Liver (tissue), 9 donors: ENCODE measurements around the gene IL1RAPL1. TPM values are rescaled to one million over a fixed set of nuclear protein-coding genes. Genes with fewer than 3 reads are reported as not detected.

Experiments used
- DNase-seq: peaks from one replicate; pipeline ENCODE4 v3.0.0-alpha.2; 2017; ENCODE audit warnings: low spot score
- H3K27ac ChIP-seq, 2 donors: one replicate each; pipeline ENCODE4 v1.7.0; 2013; ENCODE audit warnings: inconsistent platforms in 2 of 2, low read length in 2 of 2, control low read depth in 1 of 2, low read depth in 1 of 2, mild to moderate bottlenecking in 1 of 2
- H3K27me3 ChIP-seq, 4 donors: one replicate each; pipeline versions ENCODE4 v1.6.1 to v1.7.0; 2013; ENCODE audit warnings: low read length in 3 of 4, inconsistent platforms in 1 of 4, mild to moderate bottlenecking in 1 of 4, moderate library complexity in 1 of 4; ENCODE audit not compliant: control insufficient read depth in 4 of 4, insufficient read depth in 4 of 4
- H3K36me3 ChIP-seq, 4 donors: one replicate each; pipeline versions ENCODE4 v1.6.1 to v1.7.0; 2013; ENCODE audit warnings: low read length in 3 of 4, mild to moderate bottlenecking in 3 of 4, low read depth in 1 of 4, moderate library complexity in 1 of 4; ENCODE audit not compliant: control insufficient read depth in 4 of 4, insufficient read depth in 3 of 4
- H3K4me1 ChIP-seq, 4 donors: one replicate each; pipeline versions ENCODE4 v1.6.1 to v1.7.0; 2013; ENCODE audit warnings: low read length in 3 of 4, mild to moderate bottlenecking in 3 of 4, moderate library complexity in 1 of 4; ENCODE audit not compliant: control insufficient read depth in 4 of 4, insufficient read depth in 4 of 4
- H3K4me3 ChIP-seq, 3 donors: one replicate each; pipeline versions ENCODE4 v1.6.1 to v1.7.0; 2013; ENCODE audit warnings: low read length in 3 of 3, control low read depth in 1 of 3, low read depth in 1 of 3, mild to moderate bottlenecking in 1 of 3
- H3K9ac ChIP-seq, 2 donors: one replicate each; pipeline ENCODE4 v1.7.0; 2013; ENCODE audit warnings: low read length in 2 of 2, mild to moderate bottlenecking in 2 of 2, moderate library complexity in 2 of 2, control low read depth in 1 of 2, low read depth in 1 of 2
- H3K9me3 ChIP-seq, 4 donors: one replicate each; pipeline versions ENCODE4 v1.6.1 to v1.7.0; 2013; ENCODE audit warnings: low read length in 3 of 4; ENCODE audit not compliant: control insufficient read depth in 4 of 4
- EGR1 ChIP-seq, 2 donors: IDR thresholded peaks; 2 replicates each; pipeline ENCODE4 v1.6.1; 2016 to 2018; ENCODE audit warnings: antibody characterized with exemption in 2 of 2, low read depth in 2 of 2
- FOXA1 ChIP-seq: IDR thresholded peaks from 2 replicates; pipeline ENCODE4 v1.6.1; 2016; ENCODE audit warnings: antibody characterized with exemption
- FOXA2 ChIP-seq: IDR thresholded peaks from 2 replicates; pipeline ENCODE4 v1.6.1; 2016; ENCODE audit warnings: antibody characterized with exemption
- GABPA ChIP-seq, 2 donors: IDR thresholded peaks in 1 of 2; conservative IDR thresholded peaks in 1 of 2; 2 replicates each; pipeline ENCODE4 v1.6.1; 2016; ENCODE audit warnings: antibody characterized with exemption in 2 of 2, mild to moderate bottlenecking in 1 of 2, moderate library complexity in 1 of 2
- HNF4A ChIP-seq, 2 donors: conservative IDR thresholded peaks; 2 replicates each; pipeline ENCODE4 v1.6.1; 2016; ENCODE audit warnings: antibody characterized with exemption in 2 of 2, mild to moderate bottlenecking in 2 of 2
- HNF4G ChIP-seq: IDR thresholded peaks from 2 replicates; pipeline ENCODE4 v1.6.1; 2016; ENCODE audit warnings: antibody characterized with exemption
- JUND ChIP-seq, 2 donors: IDR thresholded peaks; 2 replicates each; pipeline ENCODE4 v1.6.1; 2016; ENCODE audit warnings: antibody characterized with exemption in 2 of 2
- NR2F2 ChIP-seq: IDR thresholded peaks from 2 replicates; pipeline ENCODE4 v1.6.1; 2016; ENCODE audit warnings: antibody characterized with exemption
- RAD21 ChIP-seq, 2 donors: IDR thresholded peaks; 2 replicates each; pipeline ENCODE4 v1.6.1; 2016; ENCODE audit warnings: antibody characterized with exemption in 2 of 2, mild to moderate bottlenecking in 2 of 2
- RXRA ChIP-seq, 2 donors: IDR thresholded peaks; 2 replicates each; pipeline ENCODE4 v1.6.1; 2017 to 2018; ENCODE audit warnings: antibody characterized with exemption in 2 of 2, mild to moderate bottlenecking in 1 of 2
- SP1 ChIP-seq: IDR thresholded peaks from 2 replicates; pipeline ENCODE4 v1.6.1; 2018; ENCODE audit warnings: antibody characterized with exemption, mild to moderate bottlenecking
- TAF1 ChIP-seq: conservative IDR thresholded peaks from 2 replicates; pipeline ENCODE4 v1.6.1; 2016; ENCODE audit warnings: antibody characterized with exemption, mild to moderate bottlenecking
- YY1 ChIP-seq: IDR thresholded peaks from 2 replicates; pipeline ENCODE4 v1.6.1; 2016; ENCODE audit warnings: antibody characterized with exemption, mild to moderate bottlenecking
- WGBS: extraction: QIAGEN DNeasy Blood & Tissue Kit; methylation state at CpG from one replicate; pipeline ENCODE4 v1.1.7; 2013; 5-methylcytosine and 5-hydroxymethylcytosine counted together
- polyA plus RNA-seq, 2 donors: library from polyadenylated mRNA; stranded (reverse) in 1 of 2; unstranded in 1 of 2; fragments of 200-250 nt in 1 of 2; fragments of >200 nt in 1 of 2; fragmentation: Nextera tagmentation in 1 of 2; extraction: Ambion mirVana in 1 of 2; gene quantifications; one replicate each; pipeline versions ENCODE4 v1.2.1 to v1.2.3, GENCODE V29; 2013 to 2015
- total RNA-seq, 2 donors: library from RNA; depleted of rRNA; stranded (reverse); fragments of >200 nt; gene quantifications; one replicate each; pipeline ENCODE4 v1.2.3, GENCODE V29; 2014
- TF ChIP-seq, protein P1 (sequence below): fragments of 150-350 bp; IDR thresholded peaks from 2 replicates; pipeline ENCODE4 v1.5.1; 2017; ENCODE audit warnings: improper control_type of control experiment, low read depth, low read length; ENCODE audit not compliant: missing input control
- TF ChIP-seq, protein P2 (sequence below): IDR thresholded peaks from 2 replicates; pipeline ENCODE4 v1.6.1; 2016; ENCODE audit warnings: antibody characterized with exemption, mild to moderate bottlenecking
- TF ChIP-seq, protein P3 (sequence below): IDR thresholded peaks from 2 replicates; pipeline ENCODE4 v1.6.1; 2016; ENCODE audit warnings: antibody characterized with exemption
- TF ChIP-seq, protein P4 (sequence below): IDR thresholded peaks from 2 replicates; pipeline ENCODE4 v1.6.1; 2016; ENCODE audit warnings: antibody characterized with exemption
- TF ChIP-seq, protein P5 (sequence below): IDR thresholded peaks from 2 replicates; pipeline ENCODE4 v1.6.1; 2016; ENCODE audit warnings: antibody characterized with exemption
- donor health status: healthy.
- donor health status: healthy.
- donor health status: healthy.
- donor health status: healthy.
- donor health status: healthy.

The IL1RAPL1 gene
- total and polyA plus RNA-seq, 4 donors = 0.08 to 0.33 TPM; not detected in 2

DNA sequence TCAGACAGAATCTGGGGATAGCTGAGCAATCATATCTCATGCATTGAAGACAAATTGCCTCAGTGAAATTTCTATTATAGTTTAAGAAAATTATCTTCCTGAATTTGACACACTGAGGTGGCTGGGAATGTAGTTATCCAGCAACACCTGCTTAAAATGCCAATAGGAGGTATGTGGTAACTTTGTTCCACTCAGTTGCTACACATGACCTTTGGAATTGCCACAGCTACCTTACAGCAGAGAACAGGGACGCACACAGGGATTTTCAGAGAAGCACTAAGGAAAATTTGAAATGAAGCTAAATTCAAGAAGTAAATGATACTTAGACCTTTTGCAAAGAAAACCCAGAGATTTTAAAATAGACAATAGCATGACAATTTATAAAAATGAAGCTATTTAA, 264.6 kb downstream of the IL1RAPL1 start:
- Histone ChIP-seq H3K36me3 (no peaks in the 10 kb centered on the region), H3K4me3 (no peak overlapping the region), H3K27me3 (no peaks in the 10 kb centered on the region), H3K9me3 (no peaks in the 10 kb centered on the region), H3K4me1 (peaks cover 0 to 15% (median 10%) of the 10 kb centered on the region in 4 donors), H3K9ac (no peak overlapping the region), H3K27ac (no peak overlapping the region)
- 22% methylated on average over 1 of the region's 1 CpG for WGBS
- no peak for DNase-seq
- no peak for TF ChIP-seq JUND (IDR thresholded peaks at IDR 0.05)
- peak; percentile 87 for TF ChIP-seq SP1
- no peak for TF ChIP-seq TAF1
- TF ChIP-seq, protein P1, sequence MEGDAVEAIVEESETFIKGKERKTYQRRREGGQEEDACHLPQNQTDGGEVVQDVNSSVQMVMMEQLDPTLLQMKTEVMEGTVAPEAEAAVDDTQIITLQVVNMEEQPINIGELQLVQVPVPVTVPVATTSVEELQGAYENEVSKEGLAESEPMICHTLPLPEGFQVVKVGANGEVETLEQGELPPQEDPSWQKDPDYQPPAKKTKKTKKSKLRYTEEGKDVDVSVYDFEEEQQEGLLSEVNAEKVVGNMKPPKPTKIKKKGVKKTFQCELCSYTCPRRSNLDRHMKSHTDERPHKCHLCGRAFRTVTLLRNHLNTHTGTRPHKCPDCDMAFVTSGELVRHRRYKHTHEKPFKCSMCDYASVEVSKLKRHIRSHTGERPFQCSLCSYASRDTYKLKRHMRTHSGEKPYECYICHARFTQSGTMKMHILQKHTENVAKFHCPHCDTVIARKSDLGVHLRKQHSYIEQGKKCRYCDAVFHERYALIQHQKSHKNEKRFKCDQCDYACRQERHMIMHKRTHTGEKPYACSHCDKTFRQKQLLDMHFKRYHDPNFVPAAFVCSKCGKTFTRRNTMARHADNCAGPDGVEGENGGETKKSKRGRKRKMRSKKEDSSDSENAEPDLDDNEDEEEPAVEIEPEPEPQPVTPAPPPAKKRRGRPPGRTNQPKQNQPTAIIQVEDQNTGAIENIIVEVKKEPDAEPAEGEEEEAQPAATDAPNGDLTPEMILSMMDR = no peak
- peak; percentile 91 for TF ChIP-seq HNF4G
- TF ChIP-seq, protein P2, sequence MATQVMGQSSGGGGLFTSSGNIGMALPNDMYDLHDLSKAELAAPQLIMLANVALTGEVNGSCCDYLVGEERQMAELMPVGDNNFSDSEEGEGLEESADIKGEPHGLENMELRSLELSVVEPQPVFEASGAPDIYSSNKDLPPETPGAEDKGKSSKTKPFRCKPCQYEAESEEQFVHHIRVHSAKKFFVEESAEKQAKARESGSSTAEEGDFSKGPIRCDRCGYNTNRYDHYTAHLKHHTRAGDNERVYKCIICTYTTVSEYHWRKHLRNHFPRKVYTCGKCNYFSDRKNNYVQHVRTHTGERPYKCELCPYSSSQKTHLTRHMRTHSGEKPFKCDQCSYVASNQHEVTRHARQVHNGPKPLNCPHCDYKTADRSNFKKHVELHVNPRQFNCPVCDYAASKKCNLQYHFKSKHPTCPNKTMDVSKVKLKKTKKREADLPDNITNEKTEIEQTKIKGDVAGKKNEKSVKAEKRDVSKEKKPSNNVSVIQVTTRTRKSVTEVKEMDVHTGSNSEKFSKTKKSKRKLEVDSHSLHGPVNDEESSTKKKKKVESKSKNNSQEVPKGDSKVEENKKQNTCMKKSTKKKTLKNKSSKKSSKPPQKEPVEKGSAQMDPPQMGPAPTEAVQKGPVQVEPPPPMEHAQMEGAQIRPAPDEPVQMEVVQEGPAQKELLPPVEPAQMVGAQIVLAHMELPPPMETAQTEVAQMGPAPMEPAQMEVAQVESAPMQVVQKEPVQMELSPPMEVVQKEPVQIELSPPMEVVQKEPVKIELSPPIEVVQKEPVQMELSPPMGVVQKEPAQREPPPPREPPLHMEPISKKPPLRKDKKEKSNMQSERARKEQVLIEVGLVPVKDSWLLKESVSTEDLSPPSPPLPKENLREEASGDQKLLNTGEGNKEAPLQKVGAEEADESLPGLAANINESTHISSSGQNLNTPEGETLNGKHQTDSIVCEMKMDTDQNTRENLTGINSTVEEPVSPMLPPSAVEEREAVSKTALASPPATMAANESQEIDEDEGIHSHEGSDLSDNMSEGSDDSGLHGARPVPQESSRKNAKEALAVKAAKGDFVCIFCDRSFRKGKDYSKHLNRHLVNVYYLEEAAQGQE = peak; percentile 19
- peak; percentile 54 to 57 for TF ChIP-seq RAD21 (IDR thresholded peaks at IDR 0.05)
- TF ChIP-seq YY1 = peak; percentile 28
- no peak for TF ChIP-seq FOXA2
- TF ChIP-seq, protein P3, sequence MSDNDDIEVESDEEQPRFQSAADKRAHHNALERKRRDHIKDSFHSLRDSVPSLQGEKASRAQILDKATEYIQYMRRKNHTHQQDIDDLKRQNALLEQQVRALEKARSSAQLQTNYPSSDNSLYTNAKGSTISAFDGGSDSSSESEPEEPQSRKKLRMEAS = no peak
- TF ChIP-seq, protein P4, sequence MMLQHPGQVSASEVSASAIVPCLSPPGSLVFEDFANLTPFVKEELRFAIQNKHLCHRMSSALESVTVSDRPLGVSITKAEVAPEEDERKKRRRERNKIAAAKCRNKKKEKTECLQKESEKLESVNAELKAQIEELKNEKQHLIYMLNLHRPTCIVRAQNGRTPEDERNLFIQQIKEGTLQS = no peak
- TF ChIP-seq RXRA (IDR thresholded peaks at IDR 0.05) = peak; percentile 28 to 35
- TF ChIP-seq NR2F2 = no peak
- peak; percentile 92 to 96 for TF ChIP-seq HNF4A (conservative IDR thresholded peaks at IDR 0.05)
- peak in 1 of 2 donors; percentile 63 for TF ChIP-seq EGR1 (IDR thresholded peaks at IDR 0.05; ENCODE audit: low read depth in 2 of 2)
- TF ChIP-seq, protein P5, sequence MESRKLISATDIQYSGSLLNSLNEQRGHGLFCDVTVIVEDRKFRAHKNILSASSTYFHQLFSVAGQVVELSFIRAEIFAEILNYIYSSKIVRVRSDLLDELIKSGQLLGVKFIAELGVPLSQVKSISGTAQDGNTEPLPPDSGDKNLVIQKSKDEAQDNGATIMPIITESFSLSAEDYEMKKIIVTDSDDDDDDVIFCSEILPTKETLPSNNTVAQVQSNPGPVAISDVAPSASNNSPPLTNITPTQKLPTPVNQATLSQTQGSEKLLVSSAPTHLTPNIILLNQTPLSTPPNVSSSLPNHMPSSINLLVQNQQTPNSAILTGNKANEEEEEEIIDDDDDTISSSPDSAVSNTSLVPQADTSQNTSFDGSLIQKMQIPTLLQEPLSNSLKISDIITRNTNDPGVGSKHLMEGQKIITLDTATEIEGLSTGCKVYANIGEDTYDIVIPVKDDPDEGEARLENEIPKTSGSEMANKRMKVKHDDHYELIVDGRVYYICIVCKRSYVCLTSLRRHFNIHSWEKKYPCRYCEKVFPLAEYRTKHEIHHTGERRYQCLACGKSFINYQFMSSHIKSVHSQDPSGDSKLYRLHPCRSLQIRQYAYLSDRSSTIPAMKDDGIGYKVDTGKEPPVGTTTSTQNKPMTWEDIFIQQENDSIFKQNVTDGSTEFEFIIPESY = peak; percentile 39
- no peak for TF ChIP-seq FOXA1
- no peak for TF ChIP-seq GABPA (IDR thresholded peaks at IDR 0.05 in 1 of 2, conservative IDR thresholded peaks at IDR 0.05 in 1 of 2)
